Breast epithelium (tissue), 4 donors: ENCODE data around the gene SLC5A9. TPM values are rescaled to one million over a fixed set of nuclear protein-coding genes. Genes with fewer than 3 reads are reported as not detected.

Experiments used
- DNase-seq, 2 donors: peaks; one replicate each; pipeline ENCODE4 v3.0.0-alpha.2; 2019; ENCODE audit warnings: low spot score in 2 of 2
- H3K27ac ChIP-seq, 2 donors: fragments of 200-600 bp; sonication (generic) in 1 of 2; one replicate each; pipeline ENCODE4 v1.5.1; 2016 to 2019; ENCODE audit warnings: mild to moderate bottlenecking in 1 of 2
- H3K27me3 ChIP-seq, 2 donors: fragments of 200-600 bp; sonication (generic) in 1 of 2; one replicate each; pipeline versions ENCODE4 v1.5.1 to v1.6.0; 2017 to 2019; ENCODE audit warnings: control low read depth in 1 of 2, mild to moderate bottlenecking in 1 of 2
- H3K36me3 ChIP-seq: fragments of 200-600 bp; one replicate; pipeline ENCODE4 v1.5.1; 2019
- H3K4me1 ChIP-seq, 2 donors: fragments of 200-600 bp; sonication (generic); one replicate each; pipeline ENCODE4 v1.5.1; 2016 to 2019; ENCODE audit warnings: control low read depth in 1 of 2
- H3K4me3 ChIP-seq, 3 donors: fragments of 200-600 bp; sonication (generic); 1 replicate in 2 of 3; 2 replicates in 1 of 3; pipeline ENCODE4 v1.5.1; 2016 to 2019; ENCODE audit warnings: mild to moderate bottlenecking in 3 of 3, moderate library complexity in 2 of 3
- H3K9me3 ChIP-seq, 2 donors: fragments of 200-600 bp; sonication (generic) in 1 of 2; one replicate each; pipeline ENCODE4 v1.5.1; 2016 to 2019; ENCODE audit warnings: control low read depth in 1 of 2
- POLR2A ChIP-seq: fragments of 450-650 bp; IDR thresholded peaks from one replicate; pipeline ENCODE4 v1.6.1; 2016; ENCODE audit warnings: antibody characterized with exemption, mild to moderate bottlenecking, moderate library complexity
- POLR2AphosphoS5 ChIP-seq, 3 donors: sonication (generic); formaldehyde crosslinking; IDR thresholded peaks; one replicate each; pipeline ENCODE4 v1.6.1; 2017; ENCODE audit warnings: antibody characterized with exemption in 3 of 3
- intact Hi-C: fragments of 100-400 bp; cut with DNase I; formaldehyde crosslinking; loops from one replicate; pipeline ENCODE4 v1.15.1; 2023; ENCODE audit warnings: low total_unique reads
- total RNA-seq, 3 donors: library from RNA; depleted of rRNA; stranded (reverse); fragments of >200 nt; gene quantifications; one replicate each; pipeline ENCODE4 v1.1.0, GENCODE V29; 2016
- TF ChIP-seq, protein P1 (sequence below), 3 donors: fragments of 450-650 bp; IDR thresholded peaks; one replicate each; pipeline ENCODE4 v1.5.1; 2016 to 2017; ENCODE audit warnings: antibody characterized with exemption in 3 of 3, mild to moderate bottlenecking in 3 of 3, moderate library complexity in 3 of 3

The SLC5A9 gene
- total RNA-seq, 3 donors from 2014 or later: 0.16 to 0.73 TPM; not detected in 1

DNA sequence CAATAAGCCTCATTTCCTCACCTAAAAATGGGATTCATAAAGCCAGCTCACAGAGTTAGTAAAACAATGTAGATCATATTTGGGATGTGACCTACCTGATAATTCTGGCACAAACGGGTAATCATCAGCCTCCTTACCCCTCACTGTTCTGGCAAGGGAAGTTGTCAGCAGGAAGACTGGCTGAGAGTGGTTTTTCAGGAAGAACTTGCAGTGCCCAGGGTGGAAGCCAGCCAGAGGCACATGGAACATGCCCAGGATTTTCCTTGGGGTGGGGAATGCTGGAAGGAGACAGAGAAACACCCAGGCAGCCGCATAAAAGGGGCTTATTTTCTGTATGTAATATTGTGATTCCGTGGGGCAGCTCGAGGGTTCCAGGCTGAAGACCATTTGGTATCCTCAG, 7.7 kb upstream of the SLC5A9 start:
- TF ChIP-seq POLR2A (no peak), POLR2AphosphoS5 (IDR thresholded peaks at IDR 0.05) (peak in 1 of 3 donors; percentile 16)
- peak; percentile 55 to 59 for DNase-seq
- no peak overlapping the region for H3K4me3 ChIP-seq
- intact Hi-C loops: no loop called here
- H3K27ac ChIP-seq: peak overlapping the region; percentile 56 to 83
- H3K4me1 ChIP-seq: no peaks in the 10 kb centered on the region
- H3K9me3 ChIP-seq: no peaks in the 10 kb centered on the region
- H3K27me3 ChIP-seq: no peaks in the 10 kb centered on the region
- H3K36me3 ChIP-seq: no peaks in the 10 kb centered on the region

DNA sequence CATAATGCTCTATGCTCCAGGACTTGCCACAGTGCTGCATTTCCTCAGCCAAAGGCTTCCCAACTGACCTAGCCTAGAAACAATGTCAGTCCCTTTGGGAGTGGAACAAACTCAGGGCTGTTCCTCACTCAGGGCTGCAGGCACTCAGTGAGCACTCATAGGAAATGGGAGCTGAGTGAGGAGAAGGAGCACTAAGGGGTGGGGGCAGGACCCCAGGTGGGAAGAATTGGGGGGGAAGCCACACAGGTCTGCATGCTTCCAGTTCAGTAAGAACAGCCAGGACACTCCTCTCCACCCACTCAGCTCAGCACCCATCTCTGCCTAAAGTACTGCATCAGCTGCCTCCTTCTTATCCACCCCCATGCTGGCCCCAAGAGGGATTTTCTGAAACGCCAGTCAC, 7.3 kb upstream of the SLC5A9 start:
- Histone ChIP-seq H3K9me3 (no peaks in the 10 kb centered on the region), H3K27ac (peak overlapping the region; percentile 56 to 83), H3K4me3 (no peak overlapping the region), H3K4me1 (no peaks in the 10 kb centered on the region), H3K36me3 (no peaks in the 10 kb centered on the region), H3K27me3 (no peaks in the 10 kb centered on the region)
- DNase-seq: no peak
- TF ChIP-seq, protein P1, sequence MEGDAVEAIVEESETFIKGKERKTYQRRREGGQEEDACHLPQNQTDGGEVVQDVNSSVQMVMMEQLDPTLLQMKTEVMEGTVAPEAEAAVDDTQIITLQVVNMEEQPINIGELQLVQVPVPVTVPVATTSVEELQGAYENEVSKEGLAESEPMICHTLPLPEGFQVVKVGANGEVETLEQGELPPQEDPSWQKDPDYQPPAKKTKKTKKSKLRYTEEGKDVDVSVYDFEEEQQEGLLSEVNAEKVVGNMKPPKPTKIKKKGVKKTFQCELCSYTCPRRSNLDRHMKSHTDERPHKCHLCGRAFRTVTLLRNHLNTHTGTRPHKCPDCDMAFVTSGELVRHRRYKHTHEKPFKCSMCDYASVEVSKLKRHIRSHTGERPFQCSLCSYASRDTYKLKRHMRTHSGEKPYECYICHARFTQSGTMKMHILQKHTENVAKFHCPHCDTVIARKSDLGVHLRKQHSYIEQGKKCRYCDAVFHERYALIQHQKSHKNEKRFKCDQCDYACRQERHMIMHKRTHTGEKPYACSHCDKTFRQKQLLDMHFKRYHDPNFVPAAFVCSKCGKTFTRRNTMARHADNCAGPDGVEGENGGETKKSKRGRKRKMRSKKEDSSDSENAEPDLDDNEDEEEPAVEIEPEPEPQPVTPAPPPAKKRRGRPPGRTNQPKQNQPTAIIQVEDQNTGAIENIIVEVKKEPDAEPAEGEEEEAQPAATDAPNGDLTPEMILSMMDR (IDR thresholded peaks at IDR 0.05): no peak
- TF ChIP-seq POLR2AphosphoS5 (IDR thresholded peaks at IDR 0.05): no peak
- intact Hi-C loops: no loop called here

DNA sequence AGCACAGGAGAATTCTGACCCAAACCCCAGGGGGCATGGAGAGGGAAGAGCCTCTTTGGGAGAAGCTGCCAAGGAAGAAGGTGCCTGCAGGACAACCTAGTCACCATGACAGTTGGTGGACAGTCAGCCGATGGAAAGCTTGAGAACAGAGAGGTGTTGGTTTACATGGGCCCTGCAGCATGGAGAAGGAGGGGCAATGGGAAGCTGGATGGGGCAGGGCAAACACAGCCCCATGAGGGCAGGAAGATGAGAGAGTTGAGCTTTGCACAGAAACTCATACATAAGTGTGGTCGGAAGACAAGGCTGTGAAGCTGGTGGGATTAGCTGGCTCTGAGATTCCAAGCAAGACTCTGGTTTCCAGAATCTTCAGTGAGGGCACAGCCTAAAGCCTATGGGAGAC, 6.6 kb upstream of the SLC5A9 start:
- TF ChIP-seq POLR2AphosphoS5 (IDR thresholded peaks at IDR 0.05): no peak
- TF ChIP-seq, protein P1 (IDR thresholded peaks at IDR 0.05): no peak
- TF ChIP-seq POLR2A: no peak
- no peaks in the 10 kb centered on the region for H3K27me3 ChIP-seq
- no peaks in the 10 kb centered on the region for H3K4me1 ChIP-seq
- no peak for DNase-seq
- peak overlapping the region in 1 of 2 donors; percentile 56 for H3K27ac ChIP-seq
- no peaks in the 10 kb centered on the region for H3K9me3 ChIP-seq
- H3K4me3 ChIP-seq: no peak overlapping the region
- H3K36me3 ChIP-seq: no peaks in the 10 kb centered on the region
- intact Hi-C loops: no loop called here

DNA sequence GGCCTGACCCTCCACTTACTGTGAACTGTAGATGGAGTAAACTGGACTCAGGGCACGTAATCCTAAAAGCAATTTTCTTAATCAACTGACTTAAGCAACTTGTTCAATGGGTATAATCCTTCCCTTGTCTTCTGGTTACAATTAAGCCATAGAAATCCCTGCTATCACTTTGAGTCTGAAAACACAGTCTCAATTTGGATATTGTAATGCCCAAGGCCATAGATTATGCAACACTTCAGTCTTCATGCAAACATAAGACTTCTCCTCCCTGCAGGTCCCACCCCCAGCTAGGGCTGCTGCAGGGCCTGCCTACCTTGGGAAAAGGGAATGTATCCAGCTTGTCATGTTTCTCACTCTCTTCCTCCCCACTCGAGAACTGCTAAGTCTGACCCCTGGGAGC, 6.2 kb upstream of the SLC5A9 start:
- DNase-seq: no peak
- TF ChIP-seq POLR2AphosphoS5 (IDR thresholded peaks at IDR 0.05): no peak
- TF ChIP-seq, protein P1 (IDR thresholded peaks at IDR 0.05): no peak
- TF ChIP-seq POLR2A: no peak
- intact Hi-C loops: no loop called here
- no peak overlapping the region for H3K27ac ChIP-seq
- no peaks in the 10 kb centered on the region for H3K4me1 ChIP-seq
- H3K9me3 ChIP-seq: no peaks in the 10 kb centered on the region
- H3K4me3 ChIP-seq: no peak overlapping the region
- H3K36me3 ChIP-seq: no peaks in the 10 kb centered on the region
- H3K27me3 ChIP-seq: no peaks in the 10 kb centered on the region

DNA sequence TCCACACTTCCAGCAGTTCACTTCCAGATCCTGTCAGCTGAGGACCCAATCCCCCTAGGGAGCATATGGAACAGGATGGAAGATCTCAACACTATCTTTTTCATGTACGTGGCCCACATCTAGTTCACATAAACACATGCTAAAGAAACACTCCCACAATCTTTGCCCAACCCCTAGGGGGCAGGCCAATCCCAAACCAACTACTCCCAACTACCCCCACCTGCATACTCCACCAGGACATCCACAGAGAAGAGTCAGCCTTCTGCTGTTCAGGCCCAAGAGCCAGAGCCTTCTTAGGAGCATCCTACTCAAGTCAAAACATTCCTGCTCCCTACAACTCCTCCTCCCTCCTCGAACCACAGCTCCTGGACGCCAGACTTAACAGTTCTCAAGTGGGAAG, 5.6 kb upstream of the SLC5A9 start:
- Histone ChIP-seq H3K27ac (no peak overlapping the region), H3K9me3 (no peaks in the 10 kb centered on the region), H3K27me3 (no peaks in the 10 kb centered on the region), H3K36me3 (no peaks in the 10 kb centered on the region), H3K4me3 (no peak overlapping the region), H3K4me1 (no peaks in the 10 kb centered on the region)
- DNase-seq: no peak
- intact Hi-C loops: no loop called here
- TF ChIP-seq POLR2A (no peak), POLR2AphosphoS5 (IDR thresholded peaks at IDR 0.05) (no peak)
- TF ChIP-seq, protein P1 (IDR thresholded peaks at IDR 0.05): no peak

DNA sequence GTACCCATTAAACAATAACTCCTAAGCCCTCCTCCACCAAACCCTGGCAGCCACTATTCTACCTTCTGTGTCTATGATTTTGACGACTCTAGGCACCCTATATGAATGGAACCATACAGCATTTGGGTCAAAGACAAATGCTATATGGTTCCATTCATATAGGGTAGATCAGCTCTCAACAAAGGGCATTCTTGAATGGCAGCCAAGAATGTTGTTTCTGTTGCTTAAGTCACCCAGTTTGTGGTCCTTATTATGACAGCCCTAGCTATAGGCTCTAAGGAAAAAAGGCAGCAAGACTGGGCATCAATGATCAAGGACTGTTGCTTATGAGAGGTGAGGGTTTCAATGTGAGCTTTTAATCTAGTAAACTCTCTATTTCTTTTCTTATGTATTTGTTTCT, 4.7 kb upstream of the SLC5A9 start:
- intact Hi-C loops: no loop called here
- no peaks in the 10 kb centered on the region for H3K9me3 ChIP-seq

More for the DNA sequence above, 4.7 kb upstream of the SLC5A9 start:
- Histone ChIP-seq H3K36me3 (no peaks in the 10 kb centered on the region), H3K27ac (no peak overlapping the region), H3K27me3 (no peaks in the 10 kb centered on the region), H3K4me1 (no peaks in the 10 kb centered on the region), H3K4me3 (no peak overlapping the region)
- TF ChIP-seq, protein P1 (IDR thresholded peaks at IDR 0.05): no peak
- TF ChIP-seq POLR2A: no peak
- no peak for TF ChIP-seq POLR2AphosphoS5 (IDR thresholded peaks at IDR 0.05)
- DNase-seq: no peak
